Measurements from ENCODE around the gene ABCA2. TPM values are rescaled to one million over a fixed set of nuclear protein-coding genes. Genes with fewer than 3 reads are reported as not detected.

Gene ABCA2
- total RNA-seq, 1 donor from 2014 or later: 7.6 TPM

DNA sequence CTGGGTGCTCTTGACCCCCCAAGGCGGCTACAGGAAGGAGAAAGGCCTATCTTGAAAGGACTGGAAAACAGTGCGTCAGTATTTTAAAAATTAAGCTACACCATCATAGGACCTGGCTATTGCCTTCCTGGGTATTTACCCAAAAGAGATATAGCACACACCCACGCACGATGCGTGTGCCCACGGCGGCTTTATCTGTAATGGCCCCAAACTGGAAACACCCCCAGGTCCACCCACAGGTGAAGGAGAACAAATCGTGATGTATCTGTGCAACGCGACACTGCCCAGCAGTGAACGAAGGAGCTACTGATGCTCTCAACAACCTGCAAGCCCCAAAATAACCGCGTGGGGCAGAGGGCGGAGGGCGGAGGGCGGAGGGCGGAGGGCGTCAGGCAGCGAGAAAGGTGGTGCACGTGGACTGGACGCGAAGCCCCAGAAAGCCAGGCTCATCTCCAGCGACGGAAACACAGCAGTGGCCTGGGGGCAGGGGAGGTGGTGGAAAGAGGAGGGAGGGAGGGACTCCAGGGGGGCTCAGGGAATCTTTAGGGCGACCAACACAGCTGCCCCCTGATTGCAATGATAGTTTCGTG lies 63.1 kb downstream of the ABCA2 start:
- TF ChIP-seq, protein P1, sequence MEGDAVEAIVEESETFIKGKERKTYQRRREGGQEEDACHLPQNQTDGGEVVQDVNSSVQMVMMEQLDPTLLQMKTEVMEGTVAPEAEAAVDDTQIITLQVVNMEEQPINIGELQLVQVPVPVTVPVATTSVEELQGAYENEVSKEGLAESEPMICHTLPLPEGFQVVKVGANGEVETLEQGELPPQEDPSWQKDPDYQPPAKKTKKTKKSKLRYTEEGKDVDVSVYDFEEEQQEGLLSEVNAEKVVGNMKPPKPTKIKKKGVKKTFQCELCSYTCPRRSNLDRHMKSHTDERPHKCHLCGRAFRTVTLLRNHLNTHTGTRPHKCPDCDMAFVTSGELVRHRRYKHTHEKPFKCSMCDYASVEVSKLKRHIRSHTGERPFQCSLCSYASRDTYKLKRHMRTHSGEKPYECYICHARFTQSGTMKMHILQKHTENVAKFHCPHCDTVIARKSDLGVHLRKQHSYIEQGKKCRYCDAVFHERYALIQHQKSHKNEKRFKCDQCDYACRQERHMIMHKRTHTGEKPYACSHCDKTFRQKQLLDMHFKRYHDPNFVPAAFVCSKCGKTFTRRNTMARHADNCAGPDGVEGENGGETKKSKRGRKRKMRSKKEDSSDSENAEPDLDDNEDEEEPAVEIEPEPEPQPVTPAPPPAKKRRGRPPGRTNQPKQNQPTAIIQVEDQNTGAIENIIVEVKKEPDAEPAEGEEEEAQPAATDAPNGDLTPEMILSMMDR (conservative IDR thresholded peaks at IDR 0.05; ENCODE audit: low read depth, low read length): no peak
- H3K4me3 ChIP-seq (ENCODE audit: low read depth, low read length): no peak overlapping the region
- no peak for DNase-seq (ENCODE audit: low read depth)

DNA sequence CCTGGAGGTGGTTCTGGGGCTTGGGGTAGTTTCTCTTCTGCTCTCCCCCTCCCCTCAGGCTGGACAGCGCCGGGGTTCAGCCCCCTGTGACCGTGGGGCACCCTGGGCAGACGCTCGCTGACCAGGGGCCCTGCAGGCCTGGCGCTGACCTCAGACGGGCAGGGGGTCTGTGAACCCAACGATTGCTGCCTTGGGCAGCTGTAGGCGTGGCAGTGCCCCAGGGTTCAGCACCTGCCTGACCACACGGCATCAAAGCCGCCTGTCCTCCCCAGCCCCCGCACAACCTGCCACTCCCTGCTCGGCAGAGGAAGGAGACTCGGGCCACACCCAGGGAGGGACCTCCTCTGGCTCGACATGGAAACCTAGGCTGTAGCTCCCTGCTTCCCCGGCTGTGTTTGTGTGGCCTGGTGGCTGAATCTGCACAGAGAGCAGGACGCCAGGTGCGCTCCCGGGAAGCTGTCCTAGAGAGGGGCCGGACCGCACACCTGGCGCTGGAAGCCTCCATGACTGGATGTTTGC lies 63.8 kb downstream of the ABCA2 start:
- no peak overlapping the region for H3K4me3 ChIP-seq (ENCODE audit: low read depth, low read length)
- TF ChIP-seq, protein P1 (conservative IDR thresholded peaks at IDR 0.05; ENCODE audit: low read depth, low read length): no peak
- DNase-seq (ENCODE audit: low read depth): no peak

DNA sequence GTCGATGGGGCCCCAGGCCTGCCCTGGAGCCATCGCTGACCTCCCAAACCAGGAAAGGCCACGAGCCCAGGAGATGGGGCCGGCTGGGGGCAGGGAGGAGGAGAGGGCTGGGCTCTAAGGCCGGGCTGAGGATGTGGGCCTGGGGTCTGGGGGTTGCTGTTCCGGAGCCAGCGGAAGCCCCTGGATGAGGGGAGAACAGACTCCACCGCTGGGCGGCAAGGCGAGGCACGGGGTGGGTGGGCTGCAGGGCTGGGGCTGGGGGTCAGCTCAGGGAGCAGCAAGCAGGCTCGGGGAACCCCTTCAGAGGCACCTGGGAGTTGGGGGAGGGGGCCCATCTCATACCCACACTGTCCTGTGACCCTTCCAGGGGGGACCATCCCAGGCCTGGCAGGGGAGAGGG lies 64.3 kb downstream of the ABCA2 start:
- DNase-seq (ENCODE audit: low read depth): no peak
- TF ChIP-seq, protein P1 (conservative IDR thresholded peaks at IDR 0.05; ENCODE audit: low read depth, low read length): no peak
- H3K4me3 ChIP-seq (ENCODE audit: low read depth, low read length): no peak overlapping the region

DNA sequence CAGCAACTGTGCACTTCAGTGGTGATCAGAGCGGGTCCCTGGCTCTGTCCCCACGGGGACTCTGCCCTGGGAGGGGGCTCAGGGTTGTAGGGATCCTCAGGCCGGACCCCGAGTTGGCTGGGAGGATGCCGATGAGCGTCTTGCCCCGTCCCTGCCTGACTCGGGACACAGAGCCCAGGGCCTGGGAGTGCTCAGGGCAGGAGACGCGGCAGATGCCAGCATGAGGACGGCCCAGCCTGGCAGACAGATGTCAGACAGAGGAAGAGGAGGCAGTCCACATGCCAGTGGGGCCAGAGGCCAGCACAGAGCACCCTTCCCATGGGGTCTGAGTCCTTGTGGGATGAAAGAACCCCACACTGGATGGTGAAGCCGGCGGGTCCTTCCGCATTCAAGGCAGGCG lies 64.7 kb downstream of the ABCA2 start:
- H3K4me3 ChIP-seq (ENCODE audit: low read depth, low read length): no peak overlapping the region
- no peak for DNase-seq (ENCODE audit: low read depth)
- TF ChIP-seq, protein P1 (conservative IDR thresholded peaks at IDR 0.05; ENCODE audit: low read depth, low read length): no peak

DNA sequence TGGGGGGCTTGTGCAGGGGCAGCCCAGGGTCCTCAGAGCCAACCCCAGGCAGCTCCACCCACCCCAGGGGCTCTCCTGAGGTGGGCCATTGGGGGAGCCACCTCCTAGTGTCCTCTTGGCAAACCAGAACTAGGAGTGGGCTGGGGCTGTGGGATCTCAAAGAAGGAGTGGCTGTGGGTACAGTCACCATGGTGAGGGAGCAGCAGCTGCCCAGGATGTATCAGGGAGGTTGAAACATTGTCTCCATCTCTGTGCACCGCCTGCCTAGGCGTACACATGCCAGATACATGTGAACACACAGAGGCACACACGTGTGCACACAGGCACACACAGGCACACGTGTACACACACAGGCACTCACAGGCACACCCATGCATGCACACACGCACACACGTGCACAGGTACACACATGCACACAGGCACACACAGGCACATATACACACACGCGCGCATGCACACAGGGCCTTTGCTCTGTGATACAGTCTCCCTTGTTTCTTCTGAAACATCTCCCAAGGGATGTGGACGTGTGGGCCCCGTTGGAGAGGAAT lies 65.3 kb downstream of the ABCA2 start:
- no peak overlapping the region for H3K4me3 ChIP-seq (ENCODE audit: low read depth, low read length)
- TF ChIP-seq, protein P1 (conservative IDR thresholded peaks at IDR 0.05; ENCODE audit: low read depth, low read length): no peak
- no peak for DNase-seq (ENCODE audit: low read depth)

DNA sequence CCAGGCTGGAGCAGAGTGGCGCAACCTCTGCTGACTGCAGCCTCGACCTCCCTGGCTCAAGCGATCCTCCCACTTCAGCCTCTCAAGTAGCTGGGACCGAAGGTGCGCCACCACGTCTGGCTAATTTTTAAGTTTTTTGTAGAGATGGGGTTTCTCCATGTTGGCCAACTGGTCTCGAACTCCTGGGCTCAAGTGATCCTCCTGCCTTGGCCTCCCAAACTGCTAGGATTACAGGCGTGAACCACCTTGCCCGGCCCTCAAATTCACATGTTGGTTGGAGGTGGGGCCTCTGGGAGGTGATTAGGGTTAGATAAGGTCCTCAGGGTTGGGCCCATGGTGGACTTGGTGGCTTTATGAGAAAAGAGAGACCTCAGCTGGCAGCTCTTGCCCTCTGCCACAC lies 65.9 kb downstream of the ABCA2 start:
- no peak for DNase-seq (ENCODE audit: low read depth)
- H3K4me3 ChIP-seq (ENCODE audit: low read depth, low read length): no peak overlapping the region
- TF ChIP-seq, protein P1 (conservative IDR thresholded peaks at IDR 0.05; ENCODE audit: low read depth, low read length): no peak

Data from epithelial cell of proximal tubule (primary cell).